Effector memory CD8-positive, alpha-beta T cell (primary cell): ENCODE results near the gene CDS2.

Source experiments
- ATAC-seq: fragments of 150-1000 bp; cut with Tn5 transposase; replicated peaks from 2 replicates; pipeline ENCODE4 v1.10.0; 2021; ENCODE audit warnings: mild to moderate bottlenecking, moderate library complexity
- DNase-seq, 3 experiments: peaks; one replicate each; pipeline ENCODE4 v3.0.0; 2021
- H3K27ac Mint-ChIP-seq, 2 donors: one replicate each; pipeline ENCODE4 v1.8.0; 2022; ENCODE audit warnings: mild to moderate bottlenecking in 2 of 2, mixed read lengths in 2 of 2, moderate library complexity in 2 of 2
- H3K27me3 Mint-ChIP-seq, 2 donors: one replicate each; pipeline ENCODE4 v1.8.0; 2022; ENCODE audit warnings: mixed read lengths in 2 of 2
- H3K36me3 Mint-ChIP-seq: one replicate; pipeline ENCODE4 v1.8.0; 2022; ENCODE audit warnings: mild to moderate bottlenecking, moderate library complexity, mixed read lengths; ENCODE audit not compliant: insufficient read depth
- H3K4me1 Mint-ChIP-seq, 2 donors: one replicate each; pipeline ENCODE4 v1.8.0; 2022; ENCODE audit warnings: low read depth in 2 of 2, mixed read lengths in 2 of 2
- H3K4me3 Mint-ChIP-seq, 2 donors: one replicate each; pipeline ENCODE4 v1.8.0; 2022; ENCODE audit warnings: mild to moderate bottlenecking in 2 of 2, mixed read lengths in 2 of 2, moderate library complexity in 2 of 2
- H3K9me3 Mint-ChIP-seq, 2 donors: one replicate each; pipeline ENCODE4 v1.8.0; 2022; ENCODE audit warnings: mixed read lengths in 2 of 2

CDS2 gene

DNA sequence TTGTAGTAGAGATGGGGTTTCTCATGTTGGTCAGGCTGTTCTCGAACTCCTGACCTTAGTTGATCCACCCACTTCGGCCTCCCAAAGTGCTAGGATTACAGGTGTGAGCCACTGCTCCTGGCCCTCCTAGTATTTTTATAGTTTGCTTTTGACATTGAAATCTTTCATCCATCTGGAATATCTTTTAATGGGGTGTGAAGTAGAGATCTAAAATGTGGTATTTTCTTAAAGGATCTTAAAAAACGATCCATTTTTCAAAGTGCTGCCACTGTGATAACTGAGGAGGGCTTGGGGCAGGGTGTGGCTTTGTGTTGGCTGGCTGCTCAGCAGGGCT is 23.1 kb downstream of the CDS2 start:
- H3K4me3 Mint-ChIP-seq: no peak overlapping the region
- H3K27ac Mint-ChIP-seq: no peak overlapping the region
- no peak for ATAC-seq
- H3K9me3 Mint-ChIP-seq: no peaks in the 10 kb centered on the region
- H3K4me1 Mint-ChIP-seq: peaks cover 59 to 81% of the 10 kb centered on the region in 2 donors
- no peak for DNase-seq
- peaks cover 19% of the 10 kb centered on the region for H3K36me3 Mint-ChIP-seq
- no peaks in the 10 kb centered on the region for H3K27me3 Mint-ChIP-seq

DNA sequence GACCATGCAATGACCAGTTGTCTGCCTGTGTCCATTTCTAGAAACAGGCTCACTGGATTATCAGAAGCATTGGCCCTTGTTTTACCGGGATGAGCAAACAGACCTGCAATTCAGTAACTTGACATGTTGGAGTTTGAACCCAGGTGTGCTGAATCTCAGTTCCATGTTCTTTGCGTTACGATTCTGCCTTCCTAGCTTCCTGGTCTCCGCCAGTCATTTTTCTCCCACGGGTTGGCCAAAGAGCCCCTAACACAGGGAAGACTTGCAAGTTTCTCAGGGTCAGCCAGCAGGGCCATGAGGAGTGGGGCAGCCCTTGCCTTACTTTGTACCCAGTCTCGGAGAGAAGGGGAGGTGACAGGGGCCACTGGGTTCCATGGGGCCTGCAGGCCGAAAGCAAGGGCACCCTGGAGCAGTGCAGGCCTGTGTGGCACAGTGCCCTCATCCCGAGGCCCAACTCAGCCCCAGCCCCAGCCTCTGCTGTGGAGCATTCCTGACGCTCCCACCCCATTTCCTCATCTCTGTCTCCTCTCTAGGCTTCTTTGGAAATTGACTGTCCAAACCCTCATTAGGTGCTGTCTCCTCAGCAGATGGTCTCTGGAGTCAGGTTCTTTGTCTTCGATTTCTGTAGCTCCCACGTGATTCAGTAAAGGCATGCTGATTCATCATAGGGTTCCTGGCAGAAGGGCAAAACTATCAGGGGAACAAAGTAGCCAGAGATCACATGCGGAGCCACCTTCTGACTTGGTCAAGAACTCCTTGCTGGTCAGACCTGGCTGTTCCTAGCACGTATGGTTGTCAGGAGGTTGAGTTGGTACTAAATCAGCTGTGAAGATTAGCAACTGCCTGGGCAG is 23.6 kb downstream of the CDS2 start:
- Mint-ChIP-seq H3K4me3 (no peak overlapping the region), H3K27ac (no peak overlapping the region), H3K4me1 (peaks cover 58 to 80% of the 10 kb centered on the region in 2 donors), H3K9me3 (no peaks in the 10 kb centered on the region), H3K27me3 (no peaks in the 10 kb centered on the region), H3K36me3 (peaks cover 19% of the 10 kb centered on the region)
- no peak for ATAC-seq
- no peak for DNase-seq

DNA sequence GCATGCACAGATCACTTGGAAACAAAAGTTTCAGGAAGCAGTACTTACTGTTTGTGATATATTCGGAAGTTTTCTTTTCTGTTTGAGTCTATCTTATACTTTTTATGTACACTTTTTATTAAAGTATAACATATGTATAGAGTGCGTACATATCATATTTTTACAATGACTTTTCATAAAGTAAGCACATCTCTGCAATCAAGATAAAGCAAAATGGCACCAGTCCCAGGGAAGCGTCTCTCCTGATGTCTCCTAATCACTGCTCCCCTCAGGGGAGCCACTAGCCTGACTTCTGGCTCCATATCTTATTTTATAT is 26.3 kb downstream of the CDS2 start:
- Mint-ChIP-seq H3K36me3 (peaks cover 15% of the 10 kb centered on the region), H3K27me3 (no peaks in the 10 kb centered on the region), H3K4me3 (no peak overlapping the region), H3K4me1 (peaks cover 50 to 72% of the 10 kb centered on the region in 2 donors), H3K27ac (no peak overlapping the region), H3K9me3 (no peaks in the 10 kb centered on the region)
- no peak for ATAC-seq
- DNase-seq: no peak

DNA sequence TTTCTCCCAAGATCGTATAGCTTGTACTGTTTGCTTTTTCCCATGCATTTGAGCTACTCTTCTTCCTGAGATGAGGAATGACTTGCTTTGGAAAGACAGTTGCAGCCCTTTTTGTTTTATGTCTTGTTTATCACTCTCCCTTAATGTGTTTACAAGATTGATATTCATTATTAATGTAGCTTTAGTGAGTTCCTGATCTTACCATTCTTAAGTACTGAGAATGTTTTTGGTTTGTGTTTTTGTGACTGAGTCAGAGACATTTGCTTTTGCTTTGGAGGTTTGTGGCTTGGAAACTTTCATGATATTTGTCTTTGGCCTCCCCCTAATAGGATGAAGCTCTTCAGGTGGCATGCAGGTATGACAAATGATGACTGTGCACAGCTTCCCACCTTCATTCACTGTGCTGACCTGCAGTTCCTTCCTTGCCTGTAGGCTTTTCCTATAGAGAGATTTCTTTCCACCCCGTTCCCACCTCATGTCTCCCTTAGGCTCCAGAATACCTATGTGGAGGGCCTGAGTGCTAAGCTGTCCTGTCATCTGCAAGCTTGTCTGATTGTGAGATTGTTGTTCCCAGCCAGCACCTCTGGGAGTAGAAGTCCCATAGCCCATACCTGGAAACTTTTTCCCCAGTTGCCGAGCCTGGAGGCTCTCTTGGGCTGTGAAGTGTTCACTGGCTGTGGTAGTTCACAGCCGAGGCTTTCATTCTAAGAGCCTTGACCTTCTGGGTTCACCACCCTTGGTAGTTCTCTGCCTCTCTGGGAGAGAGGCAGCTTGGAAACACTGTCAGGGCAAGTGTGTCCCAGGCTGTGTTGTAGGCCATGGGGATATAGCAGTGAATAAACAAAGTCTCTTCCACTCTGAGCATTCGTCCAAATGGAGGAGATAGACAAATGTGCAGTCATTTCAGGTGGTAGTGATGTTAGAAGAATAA is 27.1 kb downstream of the CDS2 start:
- DNase-seq (no peak), ATAC-seq (no peak)
- H3K9me3 Mint-ChIP-seq: no peaks in the 10 kb centered on the region
- peaks cover 47 to 64% of the 10 kb centered on the region in 2 donors for H3K4me1 Mint-ChIP-seq
- H3K27ac Mint-ChIP-seq: peak overlapping the region; percentile 19 to 53
- H3K36me3 Mint-ChIP-seq: peaks cover 15% of the 10 kb centered on the region
- H3K27me3 Mint-ChIP-seq: no peaks in the 10 kb centered on the region
- H3K4me3 Mint-ChIP-seq: no peak overlapping the region

DNA sequence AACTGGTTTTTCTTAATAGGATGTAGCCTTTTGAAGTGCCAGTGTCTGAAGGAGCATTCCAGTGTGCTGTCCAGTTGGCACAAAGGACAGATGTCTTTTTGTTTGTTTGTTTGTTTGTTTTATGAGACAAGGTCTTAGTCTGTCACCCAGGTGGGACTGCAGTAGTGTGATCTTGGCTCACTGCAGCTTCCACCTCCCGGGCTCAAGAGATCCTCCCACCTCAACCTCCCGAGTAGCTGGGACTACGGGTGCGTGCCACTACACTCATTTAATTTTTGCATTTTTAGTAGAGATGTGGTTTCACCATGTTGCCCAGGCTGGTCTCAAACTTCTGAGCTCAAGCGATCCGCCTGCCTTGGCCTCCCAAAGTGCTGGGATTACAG is 27.7 kb downstream of the CDS2 start:
- no peaks in the 10 kb centered on the region for H3K9me3 Mint-ChIP-seq
- H3K4me3 Mint-ChIP-seq: no peak overlapping the region
- H3K4me1 Mint-ChIP-seq: peaks cover 45 to 58% of the 10 kb centered on the region in 2 donors
- DNase-seq (no peak), ATAC-seq (no peak)
- H3K36me3 Mint-ChIP-seq: peaks cover 14% of the 10 kb centered on the region
- H3K27ac Mint-ChIP-seq: peak overlapping the region in 1 of 2 donors; percentile 19
- H3K27me3 Mint-ChIP-seq: no peaks in the 10 kb centered on the region

DNA sequence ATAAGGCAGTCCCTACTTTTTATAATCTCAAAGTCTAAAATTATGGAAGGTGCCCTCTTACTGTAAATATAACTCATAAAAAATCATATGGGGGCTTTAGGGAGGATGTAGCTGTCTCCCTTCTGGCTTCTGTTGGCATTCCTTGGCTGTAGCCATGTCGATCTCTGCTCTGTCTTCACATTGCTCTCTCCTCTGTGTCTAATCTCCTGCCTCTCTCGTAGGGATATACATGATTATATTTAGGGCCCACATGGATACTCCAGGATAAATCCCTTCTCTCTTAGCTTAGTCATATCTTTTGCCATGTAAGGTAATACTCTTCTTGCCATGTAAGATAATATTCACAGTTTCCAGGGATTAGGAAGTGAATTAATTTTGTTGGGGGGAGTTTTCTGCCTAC is 28.6 kb downstream of the CDS2 start:
- H3K9me3 Mint-ChIP-seq: no peaks in the 10 kb centered on the region
- no peak overlapping the region for H3K4me3 Mint-ChIP-seq
- no peaks in the 10 kb centered on the region for H3K27me3 Mint-ChIP-seq
- no peak for ATAC-seq
- DNase-seq: no peak
- H3K4me1 Mint-ChIP-seq: peaks cover 41 to 52% of the 10 kb centered on the region in 2 donors
- peak overlapping the region in 1 of 2 donors; percentile 1 for H3K27ac Mint-ChIP-seq
- peaks cover 9% of the 10 kb centered on the region for H3K36me3 Mint-ChIP-seq

DNA sequence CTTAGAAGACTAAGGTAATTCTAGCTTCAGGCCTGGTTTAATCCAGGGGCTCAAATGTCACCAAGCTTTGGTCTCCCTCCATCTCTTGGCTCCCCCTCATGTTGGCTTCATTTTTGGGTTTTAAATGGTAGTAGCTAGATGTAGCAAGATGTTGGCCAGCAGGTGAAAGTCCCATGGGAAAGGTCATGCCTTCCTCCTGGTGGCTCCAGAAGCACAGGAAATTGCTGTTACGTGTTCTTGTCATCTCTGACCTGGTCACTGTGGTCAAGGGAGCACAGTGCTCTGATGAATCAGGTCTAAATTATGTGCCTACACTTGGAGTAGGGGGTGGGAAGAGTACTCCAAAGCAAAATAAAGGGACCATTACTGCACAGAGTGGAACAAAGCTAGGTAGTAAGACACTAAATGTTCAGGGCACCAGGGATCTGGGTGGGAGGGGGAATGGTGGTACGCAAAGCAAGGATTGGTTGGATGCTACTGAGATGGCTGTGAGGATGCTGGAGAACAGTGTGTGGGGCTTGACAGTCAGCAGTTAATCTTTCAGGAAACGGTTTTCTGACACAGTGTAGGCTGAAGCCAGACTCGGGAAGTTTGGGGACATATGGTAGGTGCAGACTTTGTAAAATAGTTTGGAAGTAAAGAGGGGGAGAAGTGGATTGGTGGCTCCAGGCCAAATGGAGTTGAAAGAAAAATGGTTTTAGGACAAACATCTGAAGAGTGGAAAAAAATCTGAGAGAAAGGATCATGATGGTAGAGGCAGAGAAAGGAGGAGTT is 30.1 kb downstream of the CDS2 start:
- Mint-ChIP-seq H3K4me1 (peaks cover 41 to 57% of the 10 kb centered on the region in 2 donors), H3K27me3 (no peaks in the 10 kb centered on the region), H3K27ac (peak overlapping the region in 1 of 2 donors; percentile 26), H3K36me3 (peaks cover 6% of the 10 kb centered on the region), H3K9me3 (no peaks in the 10 kb centered on the region), H3K4me3 (no peak overlapping the region)
- no peak for ATAC-seq
- DNase-seq: no peak

DNA sequence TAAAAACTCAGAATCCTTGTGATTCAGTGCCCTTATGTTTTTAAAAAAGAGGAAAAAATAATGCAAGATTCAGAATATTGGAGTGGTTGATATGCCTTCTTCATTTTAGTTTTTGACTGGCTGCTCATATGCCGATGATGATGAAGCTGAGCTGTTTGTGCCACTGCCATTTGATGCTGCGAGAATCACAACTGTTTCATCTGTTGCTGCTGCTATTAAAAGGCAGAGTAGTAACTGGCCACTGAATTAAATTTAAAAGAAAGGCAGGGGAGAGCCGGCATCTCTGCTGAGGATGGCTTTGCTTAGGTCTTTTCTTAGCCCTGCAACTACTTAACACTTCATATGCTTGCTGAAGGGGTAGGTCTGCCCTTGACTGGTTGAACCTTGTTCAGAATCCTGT is 33.1 kb downstream of the CDS2 start:
- H3K9me3 Mint-ChIP-seq: no peaks in the 10 kb centered on the region
- H3K27me3 Mint-ChIP-seq: no peaks in the 10 kb centered on the region
- peaks cover 32 to 50% of the 10 kb centered on the region in 2 donors for H3K4me1 Mint-ChIP-seq
- DNase-seq (no peak), ATAC-seq (no peak)
- no peaks in the 10 kb centered on the region for H3K36me3 Mint-ChIP-seq
- no peak overlapping the region for H3K27ac Mint-ChIP-seq
- no peak overlapping the region for H3K4me3 Mint-ChIP-seq

DNA sequence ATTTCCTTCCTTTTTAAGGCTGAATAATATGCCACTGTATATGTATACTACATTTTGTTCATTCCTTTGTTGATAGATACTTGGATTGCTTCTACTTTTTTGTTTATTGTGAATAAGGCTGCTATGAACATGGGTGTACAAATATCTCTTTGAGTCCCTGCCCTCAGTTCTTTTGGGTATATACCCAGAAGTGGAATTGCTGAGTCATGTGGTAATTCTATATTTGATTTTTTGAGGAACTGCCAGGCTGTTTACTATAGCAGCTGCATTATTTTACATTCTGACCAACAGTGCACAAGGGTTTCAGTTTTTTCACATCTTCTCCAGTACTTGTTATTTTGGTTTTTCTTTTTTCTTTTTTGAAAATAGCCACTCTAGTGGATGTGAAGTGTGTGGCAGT is 34.1 kb downstream of the CDS2 start:
- H3K27me3 Mint-ChIP-seq: no peaks in the 10 kb centered on the region
- no peak overlapping the region for H3K27ac Mint-ChIP-seq
- no peak for DNase-seq
- no peaks in the 10 kb centered on the region for H3K9me3 Mint-ChIP-seq
- peaks cover 33 to 51% of the 10 kb centered on the region in 2 donors for H3K4me1 Mint-ChIP-seq
- H3K4me3 Mint-ChIP-seq: no peak overlapping the region
- H3K36me3 Mint-ChIP-seq: peaks cover 3% of the 10 kb centered on the region
- no peak for ATAC-seq

DNA sequence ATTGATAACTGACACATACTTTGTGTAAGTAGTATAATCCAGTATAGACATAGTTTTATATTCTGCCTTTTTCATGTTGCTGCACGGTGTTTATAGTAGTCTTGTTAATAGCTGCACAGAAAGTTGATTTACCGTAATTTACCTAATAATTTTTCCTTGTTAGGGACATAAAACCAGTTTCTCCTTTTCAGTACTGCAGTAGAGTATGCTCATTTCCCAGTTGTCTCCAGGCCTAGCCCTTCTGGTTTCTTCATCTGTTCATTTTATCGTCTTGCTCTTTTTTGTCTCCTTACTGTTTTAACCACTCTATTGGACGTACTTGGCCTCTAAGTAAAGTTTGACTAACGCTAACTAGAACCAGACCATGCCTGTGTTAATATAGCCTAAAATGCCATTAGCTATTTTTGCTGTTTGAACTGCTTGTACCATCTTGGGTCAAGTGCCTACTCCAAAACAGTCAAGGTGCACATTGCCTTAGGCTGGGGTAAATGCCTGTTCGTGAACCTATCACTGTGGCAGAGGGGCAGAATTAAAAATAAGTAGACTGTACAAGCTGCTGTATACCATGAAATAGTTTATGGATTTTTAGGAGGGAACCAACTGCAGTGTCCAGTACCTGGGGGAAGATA is 34.8 kb downstream of the CDS2 start:
- ATAC-seq (no peak), DNase-seq (no peak)
- Mint-ChIP-seq H3K36me3 (peaks cover 6% of the 10 kb centered on the region), H3K4me3 (no peak overlapping the region), H3K27ac (no peak overlapping the region), H3K27me3 (no peaks in the 10 kb centered on the region), H3K4me1 (peaks cover 34 to 53% of the 10 kb centered on the region in 2 donors), H3K9me3 (no peaks in the 10 kb centered on the region)

DNA sequence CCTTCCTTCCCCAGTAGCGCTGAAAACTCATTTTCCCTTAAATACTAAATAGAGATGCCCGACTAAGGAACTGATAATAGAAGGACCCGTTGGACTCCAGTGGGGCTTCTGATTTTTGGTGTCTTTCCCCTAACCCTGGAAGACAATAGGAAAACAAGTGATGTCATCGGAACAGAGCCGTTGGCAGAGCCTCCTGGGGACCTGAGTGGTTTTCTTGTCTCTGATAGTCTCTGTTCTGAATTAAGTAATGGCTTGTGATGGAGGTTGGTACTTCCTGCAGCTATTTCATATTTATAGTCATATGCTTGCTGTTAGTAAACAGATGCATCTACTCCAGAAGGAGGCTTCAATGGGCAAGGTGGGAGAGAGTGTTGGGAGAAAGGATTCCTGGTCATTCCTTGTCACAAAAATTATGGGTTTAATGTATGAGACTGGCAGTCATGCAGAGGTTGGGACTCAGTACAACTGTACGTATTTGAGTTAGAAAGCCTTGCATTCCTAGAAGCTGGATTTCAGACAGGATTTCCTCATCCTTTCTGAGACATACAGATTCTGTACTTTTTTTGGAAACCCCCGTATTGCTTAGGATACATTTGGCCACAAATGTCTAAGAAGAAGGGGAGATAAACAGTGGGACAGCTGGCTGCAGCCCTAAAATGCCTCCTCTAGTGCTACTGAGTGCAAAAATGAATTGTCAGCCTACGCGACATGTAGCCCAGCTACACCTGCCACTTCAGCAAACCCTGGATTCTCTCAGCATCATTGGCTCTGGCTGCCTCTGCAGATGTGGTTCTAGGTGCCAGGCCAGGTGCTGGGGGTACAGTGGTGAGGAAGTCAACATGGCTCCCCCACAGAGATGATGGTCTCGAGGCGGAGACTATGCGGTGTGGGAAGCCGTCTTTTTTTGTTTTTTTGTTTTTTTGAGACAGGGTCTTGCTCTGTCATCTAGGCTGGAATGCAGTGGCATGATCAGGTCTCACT is 38.1 kb downstream of the CDS2 start:
- H3K27ac Mint-ChIP-seq: peak overlapping the region; percentile 3 to 62
- H3K36me3 Mint-ChIP-seq: peaks cover 15% of the 10 kb centered on the region
- H3K4me1 Mint-ChIP-seq: peaks cover 49 to 74% of the 10 kb centered on the region in 2 donors
- ATAC-seq (no peak), DNase-seq (no peak)
- no peaks in the 10 kb centered on the region for H3K27me3 Mint-ChIP-seq
- no peaks in the 10 kb centered on the region for H3K9me3 Mint-ChIP-seq
- no peak overlapping the region for H3K4me3 Mint-ChIP-seq

DNA sequence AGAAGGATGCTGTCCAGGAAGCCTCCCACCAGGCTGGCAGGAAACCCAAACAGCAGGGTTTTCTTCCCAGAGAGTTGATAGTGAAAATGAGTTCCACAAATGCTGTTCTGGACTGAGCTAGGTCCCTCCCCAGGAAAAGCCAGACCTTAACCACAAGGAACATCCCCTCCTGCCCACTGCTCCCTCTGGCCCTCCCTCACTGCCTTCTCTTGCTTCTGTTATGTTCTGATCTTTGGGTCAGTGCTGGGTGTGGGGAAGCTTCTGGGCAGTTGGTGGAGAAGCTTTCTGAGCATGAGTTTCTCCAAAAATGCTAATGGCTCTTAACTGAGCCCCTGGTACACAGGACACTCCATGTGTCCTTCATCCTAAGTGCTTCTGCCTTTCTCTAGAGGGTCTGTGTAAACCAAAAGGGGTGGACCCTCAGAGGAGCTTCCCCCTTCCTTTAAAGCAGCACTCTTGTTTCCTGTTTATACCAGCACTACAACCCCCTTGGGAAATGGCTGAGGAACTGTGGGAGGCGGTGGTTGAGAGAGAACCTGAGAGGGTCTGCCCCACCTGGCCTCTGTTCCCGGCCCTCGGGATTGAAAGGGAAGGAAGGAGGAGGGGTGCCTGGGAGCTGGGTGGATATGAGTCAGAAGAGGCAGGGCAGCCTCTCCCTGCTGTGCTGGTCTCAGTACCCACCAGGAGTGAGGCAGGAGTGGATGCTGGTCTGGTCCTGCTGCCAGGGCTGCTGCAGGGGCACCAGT is 42.0 kb downstream of the CDS2 start:
- H3K4me1 Mint-ChIP-seq: peaks cover 63 to 76% of the 10 kb centered on the region in 2 donors
- peak overlapping the region; percentile 87 to 90 for H3K27ac Mint-ChIP-seq
- no peaks in the 10 kb centered on the region for H3K9me3 Mint-ChIP-seq
- peaks cover 24% of the 10 kb centered on the region for H3K36me3 Mint-ChIP-seq
- H3K4me3 Mint-ChIP-seq: peak overlapping the region; percentile 43 to 47
- ATAC-seq: peak; percentile 23
- H3K27me3 Mint-ChIP-seq: no peaks in the 10 kb centered on the region
- DNase-seq: no peak
